SK-N-SH (cell line): Measurements from ENCODE around the gene ZC3H8. TPM values are rescaled to one million over a fixed set of nuclear protein-coding genes. Genes with fewer than 3 reads are reported as not detected.

Source experiments
- CTCF ChIA-PET: fragments of 300-600, 350-600 bp; formaldehyde crosslinking; extraction: SDS; loops from one replicate; lab custom pipeline; 2021; lab: Yijun Ruan, JAX
- POLR2A ChIA-PET: fragments of 350-600 bp; sonication (Branson Sonifier 250); formaldehyde crosslinking; extraction: SDS; loops from one replicate; lab custom pipeline; 2020; ENCODE audit warnings: antibody characterized with exemption, inconsistent platforms; lab: Yijun Ruan, JAX
- DNase-seq: peaks from one replicate; pipeline ENCODE4 v3.0.0; 2012
- H2AFZ ChIP-seq: fragments of 200-600 bp; sonication (generic); 2 replicates; pipeline ENCODE4 v1.8.1; 2016; ENCODE audit warnings: antibody characterized with exemption, mild to moderate bottlenecking, low read depth
- H3F3A ChIP-seq: fragments of 200-600 bp; sonication (generic); replicated peaks from 2 replicates; pipeline ENCODE3; 2016; ENCODE audit warnings: antibody characterized with exemption, mild to moderate bottlenecking; ENCODE audit not compliant: insufficient read depth
- H3K27ac ChIP-seq, 2 experiments: fragments of 200-500 bp in 1 of 2; fragments of 200-600 bp in 1 of 2; sonication (Bioruptor generic) in 1 of 2; sonication (generic), shearing (Covaris generic) in 1 of 2; 2 replicates each; pipeline versions ENCODE4 v1.5.1 to v1.6.1; 2014 to 2016; ENCODE audit warnings: low read depth in 2 of 2, inconsistent platforms in 1 of 2, low read length in 1 of 2, mild to moderate bottlenecking in 1 of 2, mixed read lengths in 1 of 2
- H3K27me3 ChIP-seq: fragments of 200-600 bp; sonication (generic), shearing (Covaris generic); 2 replicates; pipeline ENCODE4 v1.6.1; 2016; ENCODE audit warnings: mixed run types; ENCODE audit not compliant: insufficient read depth
- H3K36me3 ChIP-seq, 2 experiments: fragments of 200-500 bp in 1 of 2; fragments of 200-600 bp in 1 of 2; sonication (Bioruptor generic) in 1 of 2; sonication (generic) in 1 of 2; replicated peaks in 1 of 2; 2 replicates each; pipeline versions ENCODE3 to v1.5.1; 2014 to 2016; ENCODE audit warnings: low read length in 1 of 2, mild to moderate bottlenecking in 1 of 2; ENCODE audit not compliant: insufficient read depth in 2 of 2, control insufficient read depth in 1 of 2
- H3K4me1 ChIP-seq, 2 experiments: fragments of 200-500 bp in 1 of 2; fragments of 200-600 bp in 1 of 2; sonication (Bioruptor generic) in 1 of 2; sonication (generic), shearing (Covaris generic) in 1 of 2; 2 replicates each; pipeline versions ENCODE4 v1.5.1 to v1.6.1; 2014 to 2016; ENCODE audit warnings: low read depth in 1 of 2, low read length in 1 of 2, mixed run types in 1 of 2; ENCODE audit not compliant: insufficient read depth in 2 of 2, control insufficient read depth in 1 of 2
- H3K4me2 ChIP-seq: fragments of 200-600 bp; sonication (generic), shearing (Covaris generic); 2 replicates; pipeline ENCODE4 v1.6.1; 2017; ENCODE audit warnings: mixed run types
- H3K4me3 ChIP-seq, 2 experiments: fragments of 200-500 bp in 1 of 2; fragments of 200-600 bp in 1 of 2; sonication (Bioruptor generic) in 1 of 2; sonication (generic), shearing (Covaris generic) in 1 of 2; 2 replicates each; pipeline versions ENCODE4 v1.5.1 to v1.8.1; 2014 to 2016; ENCODE audit warnings: low read depth in 2 of 2, inconsistent platforms in 1 of 2, low read length in 1 of 2, mild to moderate bottlenecking in 1 of 2, mixed read lengths in 1 of 2, moderate library complexity in 1 of 2
- H3K79me2 ChIP-seq: fragments of 200-600 bp; sonication (generic); 2 replicates; pipeline ENCODE4 v1.8.1; 2017; ENCODE audit warnings: mild to moderate bottlenecking; ENCODE audit not compliant: insufficient read depth
- H3K9ac ChIP-seq: fragments of 200-600 bp; sonication (generic); 2 replicates; pipeline ENCODE4 v1.6.1; 2017; ENCODE audit warnings: mixed run types
- H3K9me2 ChIP-seq: fragments of 200-600 bp; sonication (generic); 2 replicates; pipeline ENCODE4 v1.6.1; 2017; ENCODE audit warnings: mixed run types
- H3K9me3 ChIP-seq: fragments of 200-600 bp; sonication (generic); 2 replicates; pipeline ENCODE4 v1.6.1; 2017; ENCODE audit warnings: mixed run types, mild to moderate bottlenecking, moderate library complexity
- H4K20me1 ChIP-seq: fragments of 200-600 bp; sonication (generic); 2 replicates; pipeline ENCODE4 v1.6.1; 2017; ENCODE audit warnings: mild to moderate bottlenecking, mixed run types; ENCODE audit not compliant: insufficient read depth
- CHD2 ChIP-seq: fragments of 150-350 bp; IDR thresholded peaks from 2 replicates; pipeline ENCODE4 v1.6.1; 2018; ENCODE audit warnings: low read length; ENCODE audit not compliant: partially characterized antibody
- ELF1 ChIP-seq: IDR thresholded peaks from 2 replicates; pipeline ENCODE4 v1.4.0; 2012
- EP300 ChIP-seq, 2 experiments: IDR thresholded peaks; 2 replicates each; pipeline versions ENCODE4 v1.4.0 to v1.6.1; 2012; ENCODE audit warnings: borderline replicate concordance in 1 of 2, low read depth in 1 of 2, low read length in 1 of 2
- EZH2phosphoT487 ChIP-seq: fragments of 200-600 bp; sonication (generic); IDR thresholded peaks from 2 replicates; pipeline ENCODE4 v1.6.1; 2017; ENCODE audit warnings: low read depth, mixed run types, mild to moderate bottlenecking, antibody characterized with exemption, moderate library complexity, borderline replicate concordance
- FOXJ3 ChIP-seq: sonication (generic); formaldehyde crosslinking; IDR thresholded peaks from 2 replicates; pipeline ENCODE4 v1.5.1; 2020; ENCODE audit warnings: mild to moderate bottlenecking, missing genetic modification reagents
- FOXM1 ChIP-seq: IDR thresholded peaks from 2 replicates; pipeline ENCODE4 v1.4.0; 2012; ENCODE audit warnings: low read depth, mild to moderate bottlenecking
- GABPA ChIP-seq: IDR thresholded peaks from 2 replicates; pipeline ENCODE4 v1.4.0; 2012; ENCODE audit warnings: low read depth, mild to moderate bottlenecking
- MAX ChIP-seq: IDR thresholded peaks from 2 replicates; pipeline ENCODE4 v1.4.0; 2012; ENCODE audit warnings: low read depth
- MEF2A ChIP-seq: IDR thresholded peaks from 2 replicates; pipeline ENCODE4 v1.4.0; 2012; ENCODE audit warnings: low read depth, borderline replicate concordance
- NFIC ChIP-seq: IDR thresholded peaks from 2 replicates; pipeline ENCODE4 v1.4.0; 2012; ENCODE audit warnings: borderline replicate concordance
- NRF1 ChIP-seq: IDR thresholded peaks from 2 replicates; pipeline ENCODE4 v1.6.1; 2012; ENCODE audit warnings: low read depth, mild to moderate bottlenecking, low read length
- PBX3 ChIP-seq: IDR thresholded peaks from 2 replicates; pipeline ENCODE4; 2012
- POLR2AphosphoS5 ChIP-seq: IDR thresholded peaks from 2 replicates; pipeline ENCODE4 v1.6.1; 2012; ENCODE audit warnings: low read depth, low read length
- RAD21 ChIP-seq: IDR thresholded peaks from 2 replicates; pipeline ENCODE4 v1.6.1; 2012; ENCODE audit warnings: mild to moderate bottlenecking, low read length
- RCOR1 ChIP-seq: fragments of 150-350 bp; IDR thresholded peaks from 2 replicates; pipeline ENCODE4 v1.6.1; 2017; ENCODE audit warnings: antibody characterized with exemption, low read length
- REST ChIP-seq: IDR thresholded peaks from 2 replicates; pipeline ENCODE4 v1.6.1; 2012; ENCODE audit warnings: mild to moderate bottlenecking, low read depth, low read length, moderate library complexity
- RXRA ChIP-seq: IDR thresholded peaks from 2 replicates; pipeline ENCODE4 v1.4.0; 2012; ENCODE audit warnings: low read depth, mild to moderate bottlenecking, borderline replicate concordance
- SMC3 ChIP-seq: IDR thresholded peaks from 2 replicates; pipeline ENCODE4 v1.6.1; 2012; ENCODE audit warnings: low read depth, low read length, improper control_type of control experiment
- TAF1 ChIP-seq: IDR thresholded peaks from 2 replicates; pipeline ENCODE4 v1.6.1; 2012; ENCODE audit warnings: low read depth, mild to moderate bottlenecking, low read length, moderate library complexity, borderline replicate concordance
- TCF12 ChIP-seq: IDR thresholded peaks from 2 replicates; pipeline ENCODE4 v1.4.0; 2012
- TEAD4 ChIP-seq: IDR thresholded peaks from 2 replicates; pipeline ENCODE4 v1.4.0; 2012; ENCODE audit warnings: mild to moderate bottlenecking, borderline replicate concordance; ENCODE audit not compliant: insufficient read depth
- USF1 ChIP-seq: IDR thresholded peaks from 2 replicates; pipeline ENCODE4 v1.4.0; 2012; ENCODE audit warnings: low read depth, borderline replicate concordance
- USF2 ChIP-seq: fragments of 150-350 bp; IDR thresholded peaks from 2 replicates; pipeline ENCODE4 v1.6.1; 2017; ENCODE audit warnings: antibody characterized with exemption, low read length, low read depth, borderline replicate concordance
- YY1 ChIP-seq: IDR thresholded peaks from 2 replicates; pipeline ENCODE4 v1.4.0; 2012; ENCODE audit warnings: low read depth, mild to moderate bottlenecking
- ZBTB33 ChIP-seq: IDR thresholded peaks from 2 replicates; pipeline ENCODE4 v1.4.0; 2012; ENCODE audit warnings: low read depth, borderline replicate concordance
- WGBS: methylation state at CpG from one replicate; pipeline ENCODE4 v1.1.6; 2017; ENCODE audit warnings: low lambda C conversion rate; 5-methylcytosine and 5-hydroxymethylcytosine counted together
- polyA plus RNA-seq, 3 experiments: library from polyadenylated mRNA; depleted of rRNA; stranded (reverse); fragments of >200 nt; gene quantifications; 2 replicates each; pipeline ENCODE4 v1.2.3, GENCODE V29; 2012

Gene ZC3H8
- polyA plus RNA-seq, 1 of the 3 experiments (the other 2 are of a cell fraction) = 3.3 TPM

- CTCF ChIA-PET = interaction anchor here (0.7 to 3.3 kb wide), 25 partner anchors 9 to 323 kb away, joined by 3 to 21 read pairs (median 5); no protein-coding TSS in a partner anchor
- TF ChIP-seq RXRA (no peak), TAF1 (no peak), NFIC (no peak; the same call in 1 of the 2 replicates), USF2 (no peak), MAX (no peak), EP300 (IDR thresholded peaks at IDR 0.05; ENCODE audit: borderline replicate concordance in 1 of 2, low read depth in 1 of 2, low read length in 1 of 2) (no peak), ZBTB33 (no peak), MEF2A (no peak), FOXJ3 (CRISPR knock-in tag) (no peak), CHD2 (peak; percentile 42), TCF12 (no peak), SMC3 (peak; percentile 91), POLR2AphosphoS5 (no peak), NRF1 (peak; percentile 51; the same call in 1 of the 2 replicates), USF1 (no peak), RCOR1 (0 out of 2 replicates have a peak, but pooled peaks have one; percentile 39), PBX3 (no peak), TEAD4 (no peak), ELF1 (no peak), YY1 (peak; percentile 66; the same call in 1 of the 2 replicates), GABPA (no peak), REST (no peak), RAD21 (peak; percentile 90), EZH2phosphoT487 (no peak), FOXM1 (no peak)
Measured at GRCh38 chr2:112259509-112260294, 4.9 kb upstream of the ZC3H8 start.

More at GRCh38 chr2:112259509-112260294, 4.9 kb upstream of the ZC3H8 start:
- POLR2A ChIA-PET = no interaction called here
- peak overlapping the region; percentile 21 to 42; a peak in 2 of 4 replicates for H3K4me3 ChIP-seq
- H3K27ac ChIP-seq = no peak overlapping the region
- H3F3A ChIP-seq = no peaks in the 10 kb centered on the region
- peaks cover 3 to 4% of the 10 kb centered on the region in 2 experiments; a peak in 2 of 4 replicates for H3K4me1 ChIP-seq
- H3K27me3 ChIP-seq = no peaks in the 10 kb centered on the region
- H3K4me2 ChIP-seq = peak overlapping the region; percentile 66
- no peaks in the 10 kb centered on the region for H3K79me2 ChIP-seq
- H4K20me1 ChIP-seq = no peaks in the 10 kb centered on the region
- no peaks in the 10 kb centered on the region; the same call in 1 of the 2 replicates for H3K9me3 ChIP-seq
- peak overlapping the region; percentile 94 for H2AFZ ChIP-seq
- H3K36me3 ChIP-seq = no peaks in the 10 kb centered on the region
- H3K9me2 ChIP-seq = no peaks in the 10 kb centered on the region
- no peak overlapping the region for H3K9ac ChIP-seq
- DNase-seq = peak; percentile 70
- 25% methylated on average over 15 of the region's 15 CpGs for WGBS
